Effector memory CD4-positive, alpha-beta T cell (primary cell): ENCODE results near the gene LIF.

ENCODE experiments used
- DNase-seq, 3 donors: peaks; one replicate each; pipeline ENCODE4 v3.0.0-alpha.2; 2020
- H3K27ac ChIP-seq: 2 replicates; pipeline ENCODE4 v1.7.0; 2013; ENCODE audit warnings: mild to moderate bottlenecking, low read length, moderate library complexity; ENCODE audit not compliant: insufficient read depth, poor library complexity, severe bottlenecking
- H3K27me3 ChIP-seq: replicated peaks from 2 replicates; pipeline ENCODE4 v1.7.0; 2013; ENCODE audit warnings: mild to moderate bottlenecking, low read length; ENCODE audit not compliant: insufficient read depth, control insufficient read depth, poor library complexity, severe bottlenecking
- H3K36me3 ChIP-seq: 2 replicates; pipeline ENCODE4 v1.7.0; 2013; ENCODE audit warnings: mild to moderate bottlenecking, low read length, moderate library complexity; ENCODE audit not compliant: control insufficient read depth, insufficient read depth
- H3K4me1 ChIP-seq: 2 replicates; pipeline ENCODE4 v1.7.0; 2013; ENCODE audit warnings: low read length, mild to moderate bottlenecking; ENCODE audit not compliant: control insufficient read depth, insufficient read depth, poor library complexity, severe bottlenecking
- H3K4me3 ChIP-seq: 2 replicates; pipeline ENCODE4 v1.7.0; 2013; ENCODE audit warnings: low read length, low read depth, mild to moderate bottlenecking; ENCODE audit not compliant: insufficient read depth, poor library complexity, severe bottlenecking
- H3K9me3 ChIP-seq: 2 replicates; pipeline ENCODE4 v1.7.0; 2013; ENCODE audit warnings: mild to moderate bottlenecking, low read length, moderate library complexity; ENCODE audit not compliant: control insufficient read depth

The LIF gene

DNA sequence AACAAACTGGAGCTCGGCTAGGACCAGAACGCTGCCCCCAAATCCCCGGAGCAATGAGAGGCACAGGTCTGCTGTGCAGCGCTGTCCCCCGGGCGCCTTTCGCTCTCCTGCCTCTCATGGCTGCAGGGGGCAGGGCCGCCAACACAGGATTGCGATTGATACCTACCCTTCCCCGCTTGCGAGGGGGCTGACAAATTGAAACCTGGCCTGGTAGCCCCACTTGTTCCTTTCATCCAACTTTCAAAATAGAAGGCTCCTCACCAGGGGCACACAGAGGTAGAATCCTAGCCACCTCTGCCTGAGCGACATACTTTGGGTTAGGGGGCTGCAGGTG, 43.4 kb upstream of the LIF start:
- Histone ChIP-seq H3K27ac (peak overlapping the region; percentile 44), H3K27me3 (no peaks in the 10 kb centered on the region), H3K4me1 (peaks cover 23% of the 10 kb centered on the region), H3K4me3 (peak overlapping the region; percentile 67), H3K36me3 (peaks cover 33% of the 10 kb centered on the region), H3K9me3 (no peaks in the 10 kb centered on the region)
- DNase-seq: no peak

DNA sequence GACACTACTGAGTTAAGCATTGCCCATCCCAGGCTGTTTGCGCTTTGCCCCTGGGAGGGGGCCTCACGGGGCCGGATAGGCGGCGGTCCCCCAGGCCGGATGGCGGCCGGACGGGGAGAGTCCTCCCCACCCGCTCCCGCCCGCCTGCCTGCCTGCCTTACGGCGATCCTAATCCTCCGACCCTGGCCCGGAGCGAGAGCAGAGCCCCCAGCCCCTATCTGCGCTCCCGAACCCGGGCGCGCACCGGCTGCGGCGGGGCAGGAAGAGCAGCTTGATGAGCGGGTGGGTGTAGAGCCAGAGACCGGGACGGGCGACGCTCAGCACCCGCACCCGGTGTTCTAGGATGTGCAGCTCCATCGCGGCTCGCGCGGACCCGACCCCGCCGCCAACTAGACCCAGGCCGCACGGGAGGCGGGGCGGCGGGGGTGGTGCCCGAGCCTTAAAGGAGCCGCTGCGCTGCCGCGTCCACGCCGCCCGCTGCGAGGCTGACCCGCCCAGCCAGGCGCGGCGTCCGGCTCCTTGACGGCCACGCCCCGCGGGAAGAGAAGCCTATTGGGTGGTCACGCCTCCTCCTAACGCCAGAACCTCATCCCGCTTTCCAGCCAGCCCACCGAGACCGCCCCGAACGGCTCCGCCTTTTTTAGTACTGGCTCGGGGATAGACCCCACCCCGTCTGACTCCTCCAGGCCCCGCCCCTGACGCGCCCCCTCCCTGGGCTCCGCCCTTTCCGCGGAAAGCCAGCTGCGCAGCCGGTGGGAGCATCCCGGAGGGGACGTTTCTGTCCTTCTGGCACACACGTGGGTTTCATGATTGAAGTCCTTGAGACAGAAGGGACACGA, 42.8 kb upstream of the LIF start, which contains the start of gene CASTOR1:
CASTOR1 (minus strand) TSS at position 365 of the 839 bp plus-strand sequence; CDS start at position 357, 8 bp downstream.
- no peaks in the 10 kb centered on the region for H3K27me3 ChIP-seq
- H3K27ac ChIP-seq: peak within 1 kb of the TSS; percentile 66
- peaks cover 23% of the 10 kb centered on the region for H3K4me1 ChIP-seq
- H3K4me3 ChIP-seq: peak within 1 kb of the TSS; percentile 67
- peak; percentile 82 to 88 (median 86) for DNase-seq
- H3K36me3 ChIP-seq: peaks cover 27% of the 10 kb centered on the region
- no peaks in the 10 kb centered on the region for H3K9me3 ChIP-seq

DNA sequence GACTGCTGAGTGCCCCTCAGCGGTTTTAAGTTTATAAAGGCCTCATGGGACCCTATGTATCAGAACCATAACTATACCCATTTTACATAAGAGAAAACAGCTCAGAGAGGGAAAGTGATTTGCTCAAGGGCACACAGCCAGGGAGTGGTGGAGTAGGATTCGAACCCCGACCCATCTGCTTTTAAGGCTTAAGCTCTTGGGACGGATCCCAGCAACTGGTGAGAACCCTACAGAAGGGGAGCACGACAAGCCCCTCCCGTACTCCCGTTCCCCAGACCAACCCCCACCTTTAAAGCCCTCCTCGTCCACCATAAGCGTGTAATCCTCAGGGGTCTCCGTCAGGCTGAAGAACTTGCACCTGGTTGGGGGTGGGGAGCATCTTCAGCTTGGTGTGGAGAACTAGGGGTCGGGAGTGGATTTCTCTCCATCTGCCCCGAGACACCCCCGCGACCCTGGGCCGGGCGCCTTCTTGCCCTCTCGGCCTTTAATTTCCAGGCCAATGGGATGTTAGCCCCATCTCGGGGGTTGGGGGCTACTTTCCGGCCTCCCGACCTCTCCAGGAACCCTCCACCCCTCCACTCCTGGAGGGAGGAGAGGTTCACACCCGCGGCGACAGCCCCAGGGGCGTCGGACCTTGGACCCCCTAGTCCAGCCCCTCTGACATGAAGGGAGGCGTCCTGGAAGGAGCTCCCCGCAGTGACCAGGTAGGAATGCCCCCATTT, 42.0 kb upstream of the LIF start:
- Histone ChIP-seq H3K9me3 (no peaks in the 10 kb centered on the region), H3K4me3 (peak overlapping the region; percentile 67), H3K36me3 (peaks cover 19% of the 10 kb centered on the region), H3K27ac (peak overlapping the region; percentile 66), H3K27me3 (no peaks in the 10 kb centered on the region), H3K4me1 (peaks cover 23% of the 10 kb centered on the region)
- DNase-seq: no peak

DNA sequence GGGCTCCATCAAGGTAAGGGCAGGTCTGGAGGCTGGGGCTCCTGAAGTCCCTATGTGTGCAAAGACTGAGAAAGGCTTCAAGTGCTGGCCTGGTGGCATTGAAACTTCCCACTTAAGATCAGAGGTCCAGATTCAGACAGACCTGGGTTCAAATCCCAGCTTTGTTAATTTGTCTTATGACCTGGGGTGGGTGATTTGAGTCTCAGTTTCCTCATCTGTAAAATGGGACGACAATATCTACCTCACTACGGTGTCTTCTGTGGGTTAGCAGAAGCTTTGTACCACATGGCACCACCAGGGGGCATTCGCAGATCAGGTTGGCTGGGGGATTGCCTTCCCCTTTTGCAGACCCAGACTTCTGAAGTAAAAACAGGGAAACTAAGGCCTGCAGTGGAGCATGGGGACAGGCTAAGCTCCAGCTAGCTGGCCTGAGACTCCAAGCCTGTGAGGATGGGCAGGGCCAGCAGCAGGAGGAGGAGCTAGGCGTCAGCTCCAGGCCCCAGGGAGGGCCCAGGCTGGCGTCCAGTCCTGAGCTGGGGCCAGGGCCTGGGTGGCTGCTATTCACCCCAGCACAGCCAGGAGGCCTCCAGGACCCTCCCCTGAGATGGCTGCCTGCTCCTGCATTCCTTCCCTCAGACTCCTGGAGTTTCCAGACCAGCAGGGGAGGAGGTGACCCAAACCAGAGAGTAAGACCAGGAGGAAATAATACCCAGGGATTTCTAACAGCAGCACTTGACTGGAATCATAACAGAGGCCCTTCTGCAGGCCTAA, 41.3 kb upstream of the LIF start:
- no peaks in the 10 kb centered on the region for H3K9me3 ChIP-seq
- H3K27me3 ChIP-seq: no peaks in the 10 kb centered on the region
- peak overlapping the region; percentile 44 for H3K27ac ChIP-seq
- DNase-seq: peak; percentile 69 to 78 (median 74)
- peaks cover 28% of the 10 kb centered on the region for H3K4me1 ChIP-seq
- no peak overlapping the region for H3K4me3 ChIP-seq
- H3K36me3 ChIP-seq: peaks cover 12% of the 10 kb centered on the region

DNA sequence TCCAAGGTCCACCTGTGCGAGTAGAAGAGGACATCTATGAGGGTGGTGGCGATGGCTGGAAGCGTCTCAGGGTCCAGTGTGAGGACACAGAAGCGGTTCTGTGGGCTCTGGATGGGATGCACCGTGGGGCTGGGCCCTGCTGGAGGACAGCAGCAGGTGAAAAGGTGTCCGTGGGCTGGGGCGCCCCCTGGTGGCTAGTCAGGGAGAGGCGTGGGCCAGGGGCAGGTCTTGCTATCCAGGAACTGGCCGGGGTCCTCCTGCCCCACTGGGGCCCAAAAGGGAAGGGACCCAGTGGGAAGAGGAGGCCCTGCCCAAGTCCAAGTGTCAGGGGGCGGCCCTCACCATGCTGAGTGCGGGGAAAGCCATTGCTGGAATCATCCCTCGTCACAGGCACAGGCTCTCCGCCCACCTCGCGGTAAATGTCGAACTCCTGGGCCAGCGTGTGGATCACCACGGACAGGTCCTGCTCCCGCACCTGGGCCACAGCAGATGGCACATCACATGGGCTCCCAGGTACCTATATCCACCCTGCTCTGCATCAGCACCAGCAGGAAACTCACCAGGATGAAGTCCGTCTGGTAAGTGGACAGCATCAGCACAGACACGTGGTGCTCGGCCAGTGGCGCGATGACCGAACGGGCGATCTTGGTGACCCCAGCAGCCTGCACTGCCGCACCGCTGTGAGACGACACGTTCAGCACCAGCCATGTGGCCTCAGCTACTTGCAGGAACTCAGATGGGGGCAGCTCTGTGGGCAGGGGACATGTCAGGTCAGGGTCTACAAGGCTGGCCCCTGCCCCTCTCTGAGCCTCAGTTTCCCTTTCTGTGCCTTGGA, 40.5 kb upstream of the LIF start:
- Histone ChIP-seq H3K4me1 (peaks cover 34% of the 10 kb centered on the region), H3K36me3 (peaks cover 4% of the 10 kb centered on the region), H3K27ac (no peak overlapping the region), H3K9me3 (no peaks in the 10 kb centered on the region), H3K4me3 (no peak overlapping the region), H3K27me3 (no peaks in the 10 kb centered on the region)
- DNase-seq: peak; percentile 67 to 82 (median 77)

DNA sequence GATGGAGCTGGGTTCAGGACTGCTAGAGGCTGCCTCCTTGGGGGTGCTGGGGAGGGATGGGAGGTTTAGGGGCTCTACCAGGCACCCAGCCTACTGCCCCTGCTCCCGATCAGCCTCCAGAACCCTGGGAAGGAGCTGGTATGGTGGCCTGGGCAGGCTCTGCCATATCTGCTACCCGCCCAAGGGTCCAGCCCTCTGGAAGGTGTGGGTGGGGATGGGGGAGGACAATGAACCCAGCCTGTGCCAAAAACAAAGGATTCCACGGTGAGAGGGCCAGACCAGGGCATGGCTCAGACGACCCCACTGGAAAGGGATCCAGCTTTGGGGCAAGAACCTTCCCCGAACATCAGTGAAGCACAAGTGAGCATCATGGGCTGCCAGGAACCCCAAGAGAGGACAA, 39.8 kb upstream of the LIF start:
- Histone ChIP-seq H3K4me1 (peaks cover 34% of the 10 kb centered on the region), H3K4me3 (no peak overlapping the region), H3K36me3 (no peaks in the 10 kb centered on the region), H3K27me3 (no peaks in the 10 kb centered on the region), H3K27ac (no peak overlapping the region), H3K9me3 (no peaks in the 10 kb centered on the region)
- DNase-seq: no peak

DNA sequence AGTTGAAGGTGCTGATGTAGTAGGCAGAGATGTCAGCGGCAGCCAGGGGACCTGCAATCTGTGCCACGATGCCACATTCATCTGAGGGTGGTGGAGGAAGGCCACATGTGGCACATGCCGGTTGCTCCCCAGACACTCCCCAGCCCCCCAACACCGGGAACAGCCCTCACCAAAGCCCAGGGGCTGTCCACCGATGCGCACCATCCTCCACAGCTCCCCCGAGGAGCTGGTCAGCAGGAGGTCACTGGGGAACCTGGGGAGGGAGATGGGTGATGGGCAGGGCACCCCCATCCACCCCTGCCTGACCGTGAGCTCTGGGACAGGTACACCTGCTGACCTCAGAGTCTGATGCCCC, 39.3 kb upstream of the LIF start:
- no peaks in the 10 kb centered on the region for H3K9me3 ChIP-seq

DNA sequence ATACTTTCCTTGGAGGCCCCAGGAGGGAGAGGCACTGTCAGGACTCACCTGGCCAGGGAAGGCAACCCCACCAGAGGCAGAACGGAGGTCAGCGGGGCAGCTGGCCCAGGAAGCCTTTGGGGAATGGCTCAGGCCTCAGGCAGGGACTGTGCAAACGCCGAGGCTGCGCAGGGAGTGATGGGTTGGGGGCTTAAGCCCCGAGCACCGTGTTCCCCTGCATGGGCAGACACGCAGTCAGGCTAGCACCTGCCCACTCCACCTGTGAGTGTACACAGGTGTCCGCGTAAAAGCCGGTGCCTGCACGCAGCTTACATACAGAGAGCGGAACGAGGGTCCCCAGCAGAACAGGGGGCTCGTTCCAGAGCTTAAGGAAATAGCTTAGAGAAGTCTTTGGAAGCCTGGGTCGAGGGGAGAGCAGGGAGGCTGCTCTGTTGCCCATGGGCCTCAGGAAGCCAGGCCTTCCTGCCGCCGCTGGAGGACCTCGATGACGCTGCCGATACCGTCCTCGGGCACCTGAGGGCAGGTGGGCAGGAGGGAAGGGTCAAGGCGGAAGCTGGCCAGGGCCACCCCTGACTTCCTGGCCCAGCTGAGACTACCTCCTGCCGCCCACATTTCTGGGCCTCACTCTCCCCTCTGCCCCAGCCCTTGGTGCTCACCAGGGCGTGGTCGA, 38.8 kb upstream of the LIF start:
- H3K4me3 ChIP-seq: no peak overlapping the region

More for the DNA sequence above, 39.3 kb upstream of the LIF start:
- no peaks in the 10 kb centered on the region for H3K27me3 ChIP-seq
- no peaks in the 10 kb centered on the region for H3K36me3 ChIP-seq
- no peak for DNase-seq
- no peak overlapping the region for H3K27ac ChIP-seq
- H3K4me1 ChIP-seq: peaks cover 34% of the 10 kb centered on the region
- no peak overlapping the region for H3K4me3 ChIP-seq

DNA sequence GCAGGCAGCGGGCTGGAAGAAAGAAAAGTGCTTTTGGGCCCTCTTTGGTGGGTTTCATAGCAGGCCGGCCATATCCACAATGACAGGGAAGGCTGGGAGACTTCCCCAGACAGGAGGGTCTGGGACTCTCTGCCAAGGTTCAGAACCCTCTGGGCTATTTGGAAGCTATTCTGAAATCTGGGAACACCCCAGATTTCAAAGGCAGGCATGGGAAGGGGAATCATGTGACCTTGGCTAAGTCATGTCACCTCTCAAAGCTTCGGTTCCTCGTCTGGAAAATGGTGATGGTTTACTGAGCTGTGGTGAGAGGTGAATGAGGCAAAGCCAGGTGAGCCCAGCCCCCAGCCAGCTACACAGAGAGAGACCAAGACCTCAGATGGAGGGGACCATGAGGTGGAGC, 38.1 kb upstream of the LIF start:
- Histone ChIP-seq H3K36me3 (no peaks in the 10 kb centered on the region), H3K27me3 (no peaks in the 10 kb centered on the region), H3K4me3 (no peak overlapping the region), H3K4me1 (peaks cover 26% of the 10 kb centered on the region), H3K27ac (no peak overlapping the region), H3K9me3 (no peaks in the 10 kb centered on the region)
- DNase-seq: no peak

More for the DNA sequence above, 38.8 kb upstream of the LIF start:
- Histone ChIP-seq H3K4me1 (peaks cover 29% of the 10 kb centered on the region), H3K9me3 (no peaks in the 10 kb centered on the region), H3K27me3 (no peaks in the 10 kb centered on the region), H3K36me3 (no peaks in the 10 kb centered on the region), H3K27ac (no peak overlapping the region)
- DNase-seq: no peak
